GM10266 (cell line): ENCODE data around the gene MDM2.
"Not testable (repeated sequence)": the region's sequence is repeated elsewhere in the genome, so short reads cannot be mapped to it uniquely, and the experiment has no call there.

Experiments used
- DNase-seq: peaks from one replicate; pipeline ENCODE4 v3.0.0; 2012; ENCODE audit errors: extremely low spot score
- TF ChIP-seq, protein P1 (sequence below): IDR thresholded peaks from 2 replicates; pipeline ENCODE4 v1.5.1; 2012; ENCODE audit warnings: mild to moderate bottlenecking, low read depth; ENCODE audit not compliant: control insufficient read depth, insufficient read depth; ENCODE audit errors: missing control alignments

MDM2 gene

DNA sequence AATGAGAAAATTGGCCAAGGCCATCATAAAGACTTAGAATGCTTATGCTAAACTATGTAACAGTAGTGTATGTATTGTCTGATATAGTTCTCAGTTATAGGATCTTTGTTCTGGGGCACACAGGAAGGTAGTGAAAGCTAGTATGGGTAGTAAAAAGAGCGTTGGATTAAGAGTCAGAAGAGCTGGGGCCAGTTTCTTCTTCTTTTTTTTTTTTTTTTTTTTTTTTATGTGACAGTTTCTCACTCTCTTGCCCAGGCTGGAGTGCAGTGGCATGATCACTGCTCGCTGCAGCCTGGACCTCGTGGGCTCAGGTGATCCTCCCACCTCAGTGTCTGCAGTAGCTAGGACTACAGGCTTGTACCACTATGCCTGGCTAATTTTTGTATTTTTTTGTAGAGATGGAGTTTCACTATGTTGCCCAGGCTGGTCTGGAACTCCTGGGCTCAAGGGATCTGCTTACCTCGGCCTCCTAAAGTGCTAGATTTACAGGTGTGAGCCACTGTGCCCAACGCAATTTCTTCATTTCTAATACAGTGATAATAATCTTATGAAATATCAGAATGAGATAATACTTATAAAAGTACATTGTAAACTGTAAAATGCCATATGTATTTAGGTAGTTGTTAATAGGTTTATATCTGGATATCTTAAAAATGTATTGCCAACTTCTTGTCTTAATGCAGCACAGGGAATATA is 7.4 kb downstream of the MDM2 start:
- no peak for DNase-seq
- TF ChIP-seq, protein P1, sequence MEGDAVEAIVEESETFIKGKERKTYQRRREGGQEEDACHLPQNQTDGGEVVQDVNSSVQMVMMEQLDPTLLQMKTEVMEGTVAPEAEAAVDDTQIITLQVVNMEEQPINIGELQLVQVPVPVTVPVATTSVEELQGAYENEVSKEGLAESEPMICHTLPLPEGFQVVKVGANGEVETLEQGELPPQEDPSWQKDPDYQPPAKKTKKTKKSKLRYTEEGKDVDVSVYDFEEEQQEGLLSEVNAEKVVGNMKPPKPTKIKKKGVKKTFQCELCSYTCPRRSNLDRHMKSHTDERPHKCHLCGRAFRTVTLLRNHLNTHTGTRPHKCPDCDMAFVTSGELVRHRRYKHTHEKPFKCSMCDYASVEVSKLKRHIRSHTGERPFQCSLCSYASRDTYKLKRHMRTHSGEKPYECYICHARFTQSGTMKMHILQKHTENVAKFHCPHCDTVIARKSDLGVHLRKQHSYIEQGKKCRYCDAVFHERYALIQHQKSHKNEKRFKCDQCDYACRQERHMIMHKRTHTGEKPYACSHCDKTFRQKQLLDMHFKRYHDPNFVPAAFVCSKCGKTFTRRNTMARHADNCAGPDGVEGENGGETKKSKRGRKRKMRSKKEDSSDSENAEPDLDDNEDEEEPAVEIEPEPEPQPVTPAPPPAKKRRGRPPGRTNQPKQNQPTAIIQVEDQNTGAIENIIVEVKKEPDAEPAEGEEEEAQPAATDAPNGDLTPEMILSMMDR: no peak

DNA sequence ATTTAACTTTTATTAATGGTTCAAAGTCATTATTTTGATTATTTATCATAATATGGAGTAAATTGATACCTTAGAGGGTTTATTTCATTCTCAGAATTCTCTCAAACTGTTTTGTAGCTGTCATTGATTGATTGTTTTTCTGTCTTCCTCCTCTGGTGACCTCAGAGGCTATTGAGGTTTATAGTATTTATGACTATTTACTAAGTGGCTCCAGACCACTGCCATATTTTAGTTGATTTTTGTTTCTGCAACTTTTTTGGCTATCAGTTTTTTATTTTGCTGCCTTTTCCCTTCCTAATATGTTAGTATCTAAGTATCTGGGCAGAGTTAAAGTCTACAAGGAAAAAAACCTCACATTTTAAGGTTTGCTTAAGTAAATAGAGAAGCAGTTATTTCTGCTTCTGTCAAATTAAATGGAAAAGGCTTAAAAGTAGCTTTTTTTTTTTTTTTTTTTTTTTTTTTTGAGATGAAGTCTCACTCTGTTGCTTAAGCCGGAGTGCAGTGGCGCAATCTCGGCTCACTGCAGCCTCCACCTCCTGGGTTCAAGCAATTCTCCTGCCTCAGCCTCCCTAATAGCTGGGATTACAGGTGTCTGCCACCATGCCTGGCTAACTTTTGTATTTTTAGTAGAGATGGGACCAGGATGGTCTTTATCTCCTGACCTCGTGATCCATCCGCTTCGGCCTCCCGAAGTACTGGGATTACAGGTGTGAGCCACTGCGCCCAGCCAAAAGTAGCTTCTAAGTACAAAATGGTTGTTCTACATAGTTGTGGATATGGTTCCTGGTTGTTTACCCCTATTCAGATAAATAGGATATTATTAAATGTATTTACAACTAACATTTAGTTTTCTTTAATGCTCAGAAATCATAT is 8.2 kb downstream of the MDM2 start:
- DNase-seq: no peak
- TF ChIP-seq, protein P1: no peak

DNA sequence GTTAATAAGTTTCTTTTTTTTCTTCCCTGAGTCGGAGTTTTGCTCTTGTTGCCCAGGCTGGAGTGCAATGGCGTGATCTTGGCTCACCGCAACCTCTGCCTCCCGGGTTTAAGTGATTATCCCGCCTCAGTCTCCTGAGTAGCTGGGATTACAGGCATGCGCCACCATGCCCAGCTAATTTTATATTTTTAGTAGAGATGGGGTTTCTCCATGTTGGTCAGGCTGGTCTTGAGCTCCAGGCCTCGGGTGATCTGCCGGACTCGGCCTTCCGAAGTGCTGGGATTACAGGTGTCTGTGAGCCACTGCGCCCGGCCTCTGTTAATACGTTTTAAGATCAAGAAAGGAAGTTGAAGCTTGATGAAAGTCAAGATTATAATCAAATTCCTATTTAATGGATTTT is 11.5 kb downstream of the MDM2 start:
- not testable (repeated sequence) for DNase-seq

DNA sequence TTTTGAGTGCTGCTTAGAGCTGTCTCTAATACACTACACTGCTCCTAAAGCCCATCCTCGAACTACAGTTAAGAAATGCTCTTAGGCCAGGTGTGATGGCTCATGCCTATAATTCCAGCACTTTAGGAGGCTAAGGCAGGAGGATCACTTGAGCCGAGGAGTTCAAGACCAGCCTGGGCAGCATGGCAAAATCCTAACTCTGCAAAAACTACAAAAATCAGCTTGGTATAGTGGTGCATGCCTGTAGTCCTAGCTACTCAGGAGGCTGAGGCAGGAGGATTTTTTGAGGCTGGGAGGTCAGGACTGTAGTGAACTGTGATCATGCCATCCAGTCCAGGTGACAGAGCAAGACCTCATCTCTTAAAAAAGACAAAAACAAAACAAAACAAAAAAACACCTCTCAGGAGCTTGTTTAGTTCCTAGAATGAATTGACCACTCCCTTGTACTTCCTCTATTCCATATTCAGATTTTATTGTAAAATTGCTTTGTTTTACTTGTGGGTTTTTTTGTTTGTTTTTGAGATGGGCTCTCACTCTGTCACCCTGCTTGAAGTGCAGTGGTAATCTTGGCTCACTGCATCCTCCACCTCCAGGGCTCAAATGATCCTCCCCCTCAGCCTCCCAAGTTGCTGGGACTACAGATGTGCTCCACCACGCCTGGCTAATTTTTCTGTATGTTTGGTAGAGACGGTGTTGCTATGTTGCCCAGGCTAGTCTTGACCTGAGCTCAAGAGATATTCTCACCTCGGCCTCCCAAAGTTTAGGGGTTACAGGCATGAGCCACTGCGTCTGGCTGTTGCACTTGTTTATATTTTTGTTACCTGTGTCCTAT is 13.6 kb downstream of the MDM2 start:
- no peak for DNase-seq
- TF ChIP-seq, protein P1: no peak

DNA sequence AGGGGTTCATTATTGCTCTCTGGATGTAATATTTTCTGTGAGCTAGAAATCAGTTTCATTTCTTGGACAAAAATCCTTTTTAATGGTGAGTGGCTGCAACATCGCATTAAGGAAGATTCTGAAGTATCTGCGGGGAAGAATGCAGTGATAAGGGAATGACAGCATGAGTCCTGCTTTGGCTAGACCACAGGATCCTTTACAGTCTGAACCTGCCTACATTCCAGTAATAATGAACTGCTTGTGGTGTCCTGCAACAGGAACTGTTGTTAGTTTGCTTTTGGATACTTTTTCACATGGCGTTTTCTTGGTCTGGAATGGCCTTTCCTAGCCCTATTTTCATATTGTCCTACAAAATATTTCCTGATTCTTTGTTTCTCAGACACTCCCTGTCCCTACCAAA is 15.7 kb downstream of the MDM2 start:
- TF ChIP-seq, protein P1: no peak

DNA sequence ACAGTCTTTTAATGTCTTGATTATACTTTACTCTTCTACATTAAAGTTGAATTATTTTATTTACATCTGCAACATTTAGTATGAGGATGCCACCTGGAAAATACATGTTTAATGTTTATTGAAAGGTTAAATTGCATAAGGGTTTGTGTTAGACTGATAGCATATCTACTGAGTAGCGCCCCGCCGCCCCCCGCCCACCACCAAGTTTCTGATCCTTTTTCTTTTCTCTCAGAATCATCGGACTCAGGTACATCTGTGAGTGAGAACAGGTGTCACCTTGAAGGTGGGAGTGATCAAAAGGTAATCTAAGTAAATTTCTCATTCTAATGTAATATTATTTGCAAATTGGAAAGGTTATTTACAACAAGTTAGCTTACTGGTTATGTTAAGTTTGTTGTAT is 16.2 kb downstream of the MDM2 start:
- TF ChIP-seq, protein P1: no peak
- DNase-seq: no peak

More for the DNA sequence above, 15.7 kb downstream of the MDM2 start:
- DNase-seq: no peak

DNA sequence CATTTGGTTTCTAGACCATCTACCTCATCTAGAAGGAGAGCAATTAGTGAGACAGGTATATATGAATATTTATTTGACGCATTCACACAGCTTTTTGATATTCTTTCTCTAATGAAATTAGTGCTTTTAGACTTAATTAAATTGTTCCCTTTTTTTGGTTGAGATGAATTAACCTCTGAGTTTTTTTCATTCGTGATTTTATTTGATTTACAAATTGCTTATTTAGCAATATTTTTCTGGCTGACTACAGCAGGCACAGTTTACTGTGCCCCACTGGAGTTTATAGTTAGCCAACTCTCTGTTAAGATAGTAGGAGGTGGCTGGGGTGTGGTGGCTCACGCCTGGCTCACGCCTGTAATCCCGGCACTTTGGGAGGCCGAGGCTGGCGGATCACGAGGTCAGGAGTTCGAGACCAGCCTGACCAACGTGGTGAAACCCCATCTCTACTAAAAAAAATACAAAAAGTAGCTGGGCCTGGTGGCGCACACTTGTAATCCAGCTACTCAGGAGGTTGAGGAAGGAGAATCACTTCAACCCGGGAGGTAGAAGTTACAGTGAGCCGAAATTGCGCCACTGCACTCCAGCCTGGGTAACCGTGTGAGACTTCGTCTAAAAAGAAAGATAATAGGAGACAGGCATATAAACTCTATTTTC is 16.7 kb downstream of the MDM2 start:
- TF ChIP-seq, protein P1: no peak
- no peak for DNase-seq
